Gastrocnemius medialis (tissue), 4 donors: ENCODE results near the gene THSD7B. TPM values are rescaled to one million over a fixed set of nuclear protein-coding genes. Genes with fewer than 3 reads are reported as not detected.

Experiments used
- ATAC-seq, 2 donors: fragments of 150-250 bp; one replicate each; pipeline ENCODE4 v1.9.1; 2016
- DNase-seq, 2 donors: peaks; one replicate each; pipeline ENCODE4 v3.0.0-alpha.2; 2019
- H3K27ac ChIP-seq, 4 donors: fragments of 200-600 bp; sonication (generic); 1 replicate in 1 of 4; 2 replicates in 3 of 4; pipeline ENCODE4 v1.5.1; 2016 to 2018; ENCODE audit warnings: mild to moderate bottlenecking in 2 of 4, moderate library complexity in 1 of 4
- H3K27me3 ChIP-seq, 3 donors: fragments of 200-600 bp; sonication (generic) in 2 of 3; 1 replicate in 1 of 3; 2 replicates in 2 of 3; pipeline versions ENCODE4 v1.5.1 to v1.6.0; 2016 to 2019; ENCODE audit warnings: mild to moderate bottlenecking in 1 of 3, moderate library complexity in 1 of 3
- H3K36me3 ChIP-seq, 2 donors: fragments of 200-600 bp; sonication (generic) in 1 of 2; one replicate each; pipeline ENCODE4 v1.5.1; 2017 to 2018
- H3K4me1 ChIP-seq, 2 donors: fragments of 200-600 bp; sonication (generic) in 1 of 2; one replicate each; pipeline ENCODE4 v1.5.1; 2016 to 2017; ENCODE audit warnings: mild to moderate bottlenecking in 2 of 2
- H3K4me3 ChIP-seq, 4 donors: fragments of 200-600 bp; sonication (generic) in 3 of 4; 1 replicate in 1 of 4; 2 replicates in 3 of 4; pipeline ENCODE4 v1.5.1; 2016 to 2019; ENCODE audit warnings: mild to moderate bottlenecking in 2 of 4
- H3K9me3 ChIP-seq, 3 donors: fragments of 200-600 bp; sonication (generic) in 2 of 3; 1 replicate in 1 of 3; 2 replicates in 2 of 3; pipeline ENCODE4 v1.5.1; 2016 to 2019
- CTCF ChIP-seq, 5 experiments: fragments of 450-650 bp in 3 of 5; fragments of 200-600 bp in 2 of 5; sonication (generic) in 2 of 5; IDR thresholded peaks in 4 of 5; conservative IDR thresholded peaks in 1 of 5; 1 replicate in 4 of 5; 2 replicates in 1 of 5; pipeline ENCODE4 v1.5.1; 2016 to 2019; ENCODE audit warnings: antibody characterized with exemption in 5 of 5, mild to moderate bottlenecking in 3 of 5, moderate library complexity in 3 of 5
- POLR2A ChIP-seq, 2 donors: fragments of 450-650 bp; IDR thresholded peaks; one replicate each; pipeline ENCODE4 v1.6.1; 2017; ENCODE audit warnings: antibody characterized with exemption in 2 of 2, mild to moderate bottlenecking in 2 of 2, moderate library complexity in 2 of 2
- in situ Hi-C, 4 donors: fragments of 200-750 bp; cut with MboI; loops; one replicate each; pipeline versions ENCODE4 v1.15.0 to v1.8.0; 2017; ENCODE audit warnings: low sequenced_read_pairs in 4 of 4
- intact Hi-C: fragments of 100-400 bp; cut with DNase I; formaldehyde crosslinking; loops from one replicate; pipeline ENCODE4 v1.15.1; 2023; ENCODE audit warnings: low total_unique reads
- total RNA-seq, 4 donors: library from RNA; depleted of rRNA; stranded (reverse); fragments of >200 nt; gene quantifications; one replicate each; pipeline versions ENCODE4 v1.1.0 to v1.2.3, GENCODE V29; 2016

THSD7B gene
- total RNA-seq, 4 donors from 2014 or later, result not detected

- TF ChIP-seq POLR2A (IDR thresholded peaks at IDR 0.05) (no peak), CTCF (IDR thresholded peaks at IDR 0.05 in 4 of 5, conservative IDR thresholded peaks at IDR 0.05 in 1 of 5) (no peak)
- Histone ChIP-seq H3K36me3 (no peaks in the 10 kb centered on the region), H3K4me3 (no peak overlapping the region), H3K4me1 (no peaks in the 10 kb centered on the region), H3K27ac (no peak overlapping the region), H3K9me3 (no peaks in the 10 kb centered on the region), H3K27me3 (no peaks in the 10 kb centered on the region)
- intact Hi-C loops, result no loop called here
- in situ Hi-C loops, result no loop called here
- ATAC-seq (no peak), DNase-seq (no peak)
Measured at GRCh38 chr2:137115081-137115794, 349.9 kb downstream of the THSD7B start.

GRCh38 chr2:137115795-137116089 lies 350.4 kb downstream of the THSD7B start:
- no peaks in the 10 kb centered on the region for H3K4me1 ChIP-seq
- no peak overlapping the region for H3K27ac ChIP-seq
- no peaks in the 10 kb centered on the region for H3K9me3 ChIP-seq
- H3K36me3 ChIP-seq, result no peaks in the 10 kb centered on the region
- no peak for ATAC-seq
- DNase-seq, result no peak
- no peaks in the 10 kb centered on the region for H3K27me3 ChIP-seq
- in situ Hi-C loops, result no loop called here
- intact Hi-C loops, result no loop called here
- no peak for TF ChIP-seq POLR2A (IDR thresholded peaks at IDR 0.05)
- TF ChIP-seq CTCF (IDR thresholded peaks at IDR 0.05 in 4 of 5, conservative IDR thresholded peaks at IDR 0.05 in 1 of 5), result no peak
- H3K4me3 ChIP-seq, result no peak overlapping the region

DNA sequence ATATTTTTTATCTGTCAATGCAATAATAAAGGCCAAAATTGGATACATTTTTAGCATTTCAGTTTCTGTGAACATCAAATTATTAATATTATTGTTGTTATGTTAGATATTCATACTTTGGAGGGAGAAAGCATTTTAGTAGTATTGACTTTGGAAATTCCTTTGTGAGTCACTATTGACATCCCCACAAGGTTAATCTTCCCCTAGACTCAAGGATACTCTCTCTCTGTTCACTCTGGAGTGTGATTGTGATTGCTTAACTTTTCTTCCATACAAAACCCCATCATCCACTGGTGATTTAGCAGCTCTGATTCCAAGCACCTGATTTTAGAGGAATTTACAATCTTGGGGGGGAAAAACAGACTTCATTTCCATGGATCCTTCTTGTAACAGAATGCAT lies 352.0 kb downstream of the THSD7B start:
- in situ Hi-C loops, result no loop called here
- no peak for TF ChIP-seq POLR2A (IDR thresholded peaks at IDR 0.05)
- no peak for TF ChIP-seq CTCF (IDR thresholded peaks at IDR 0.05 in 4 of 5, conservative IDR thresholded peaks at IDR 0.05 in 1 of 5)
- intact Hi-C loops, result no loop called here
- H3K4me1 ChIP-seq, result no peaks in the 10 kb centered on the region
- no peak overlapping the region for H3K4me3 ChIP-seq
- H3K36me3 ChIP-seq, result no peaks in the 10 kb centered on the region
- DNase-seq (no peak), ATAC-seq (no peak)
- H3K9me3 ChIP-seq, result no peaks in the 10 kb centered on the region
- H3K27ac ChIP-seq, result no peak overlapping the region
- H3K27me3 ChIP-seq, result no peaks in the 10 kb centered on the region

- TF ChIP-seq POLR2A (IDR thresholded peaks at IDR 0.05), result no peak
- no peak for TF ChIP-seq CTCF (IDR thresholded peaks at IDR 0.05 in 4 of 5, conservative IDR thresholded peaks at IDR 0.05 in 1 of 5)
- in situ Hi-C loops, result no loop called here
- no peak for ATAC-seq
Measured at GRCh38 chr2:137118140-137118539, 352.8 kb downstream of the THSD7B start.

GRCh38 chr2:137123226-137123625 lies 357.9 kb downstream of the THSD7B start:
- no peak overlapping the region for H3K4me3 ChIP-seq
- no peaks in the 10 kb centered on the region for H3K36me3 ChIP-seq
- H3K4me1 ChIP-seq, result no peaks in the 10 kb centered on the region
- intact Hi-C loops, result no loop called here
- in situ Hi-C loops, result no loop called here
- ATAC-seq, result no peak
- H3K9me3 ChIP-seq, result no peaks in the 10 kb centered on the region
- no peak for TF ChIP-seq CTCF (IDR thresholded peaks at IDR 0.05 in 4 of 5, conservative IDR thresholded peaks at IDR 0.05 in 1 of 5)
- no peak for TF ChIP-seq POLR2A (IDR thresholded peaks at IDR 0.05)
- DNase-seq, result no peak
- H3K27ac ChIP-seq, result no peak overlapping the region
- no peaks in the 10 kb centered on the region for H3K27me3 ChIP-seq

More at GRCh38 chr2:137118140-137118539, 352.8 kb downstream of the THSD7B start:
- intact Hi-C loops, result no loop called here
- no peak overlapping the region for H3K27ac ChIP-seq
- no peak overlapping the region for H3K4me3 ChIP-seq
- no peaks in the 10 kb centered on the region for H3K9me3 ChIP-seq
- no peaks in the 10 kb centered on the region for H3K36me3 ChIP-seq
- no peaks in the 10 kb centered on the region for H3K27me3 ChIP-seq
- no peaks in the 10 kb centered on the region for H3K4me1 ChIP-seq
- no peak for DNase-seq
